HG03280 (cell line): ENCODE measurements around the gene BTBD9.

Experiments used
- ATAC-seq: cut with Tn5 transposase; IDR thresholded peaks from one replicate; pipeline ENCODE4 v1.9.1; 2021; ENCODE audit warnings: mild to moderate bottlenecking, moderate library complexity; ENCODE audit not compliant: unreplicated experiment

The BTBD9 gene

DNA sequence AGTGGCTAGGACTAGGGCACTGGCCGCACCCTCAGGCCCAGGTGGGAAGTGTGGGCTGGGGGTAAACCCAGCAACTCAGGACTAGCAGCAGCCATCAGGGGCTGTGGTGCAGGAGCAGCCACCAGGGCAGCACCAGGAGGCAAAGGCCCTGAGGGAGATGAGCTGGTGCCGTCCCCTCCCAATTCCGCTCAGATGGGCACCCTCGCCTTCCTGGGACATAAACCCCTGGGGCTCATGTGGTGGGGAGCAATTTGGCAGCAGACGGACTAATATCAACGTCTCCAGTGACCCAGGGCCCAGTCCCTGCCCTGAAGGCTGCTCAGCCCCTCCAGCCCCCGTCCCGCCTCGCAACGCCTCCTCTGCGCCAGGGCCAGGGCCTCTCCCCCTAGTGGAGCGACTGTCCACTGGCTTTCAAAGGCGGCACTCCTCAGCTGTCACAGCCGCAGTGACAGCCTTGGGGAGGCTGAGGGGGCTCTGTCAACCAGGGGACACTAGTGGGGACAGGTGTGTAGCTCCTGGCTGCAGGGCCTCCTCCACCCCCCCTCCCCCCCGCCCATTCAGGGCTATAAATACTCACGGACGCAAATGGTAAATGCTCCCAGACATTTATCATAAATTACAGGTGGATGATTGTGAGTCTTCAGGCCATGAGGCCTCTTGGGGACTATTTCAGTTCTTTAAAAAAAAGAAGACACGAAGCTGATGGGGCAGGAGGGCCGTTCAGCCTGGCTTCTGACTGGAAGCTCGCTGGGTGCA, 470.3 kb downstream of the BTBD9 start:
- ATAC-seq = no peak

DNA sequence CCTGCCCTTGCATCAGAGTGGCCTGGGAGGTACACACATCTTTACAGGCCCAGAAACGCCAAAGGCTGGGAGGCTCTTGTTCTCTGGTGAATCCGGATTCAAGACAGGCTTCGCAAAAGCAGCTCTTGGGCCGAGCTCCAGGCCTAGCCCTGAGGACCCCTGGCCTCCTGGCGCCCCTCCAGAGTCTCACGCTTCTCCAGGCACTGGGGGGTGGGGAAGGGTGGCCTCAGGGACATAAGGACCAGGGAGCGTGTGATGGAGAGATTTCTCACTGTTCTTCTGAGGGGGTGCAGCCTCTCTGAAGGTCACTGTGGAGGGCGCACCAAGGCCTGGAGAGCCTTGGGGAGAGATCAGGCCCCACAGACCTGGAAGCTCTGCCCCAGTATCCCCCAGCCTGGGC, 471.0 kb downstream of the BTBD9 start:
- ATAC-seq = no peak

DNA sequence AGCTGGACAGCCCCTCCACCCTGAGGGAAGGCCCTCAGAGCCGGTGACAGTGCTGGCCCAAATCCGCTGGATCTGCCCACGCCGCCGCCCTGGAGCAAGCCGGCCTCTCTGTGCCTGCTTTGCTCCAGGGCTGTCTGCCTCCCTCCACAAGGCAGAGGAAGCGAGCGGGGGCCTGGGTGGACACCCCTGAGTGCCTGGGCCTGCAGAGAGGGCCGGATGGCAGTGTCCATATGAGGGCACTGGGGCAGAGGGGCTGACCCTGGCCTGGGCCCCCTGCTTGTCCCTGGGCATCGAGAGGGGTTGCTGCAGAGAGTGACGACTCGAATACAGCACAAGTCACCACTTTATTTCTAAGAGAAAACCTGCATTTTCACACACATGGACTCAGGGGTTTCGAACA, 471.6 kb downstream of the BTBD9 start:
- no peak for ATAC-seq

GRCh38 chr6:38167598-38167997, 472.1 kb downstream of the BTBD9 start:
- ATAC-seq = no peak

GRCh38 chr6:38166411-38167240, 473.1 kb downstream of the BTBD9 start:
- no peak for ATAC-seq

DNA sequence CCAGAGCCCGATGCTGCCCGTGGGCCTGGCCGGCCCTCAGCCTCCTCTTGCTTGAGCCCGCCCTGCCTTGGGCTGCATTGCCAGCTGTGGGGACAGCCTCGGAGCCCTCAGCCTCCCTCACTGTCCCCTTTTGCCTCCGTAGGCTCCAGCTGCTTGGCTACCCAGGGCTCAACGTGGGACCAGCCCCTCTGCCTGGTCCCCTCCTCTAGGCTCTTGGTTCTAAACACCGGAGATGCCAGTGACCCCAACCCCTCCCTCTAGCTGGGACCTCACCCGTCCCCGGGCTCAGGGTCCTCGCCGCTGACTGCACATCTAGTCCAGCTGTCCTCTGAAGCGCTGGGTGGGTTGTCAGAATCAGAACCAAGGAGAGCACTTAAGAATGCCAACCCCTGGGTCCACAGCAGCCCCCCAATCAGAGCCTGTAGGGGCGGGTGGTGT, 475.0 kb downstream of the BTBD9 start:
- no peak for ATAC-seq

DNA sequence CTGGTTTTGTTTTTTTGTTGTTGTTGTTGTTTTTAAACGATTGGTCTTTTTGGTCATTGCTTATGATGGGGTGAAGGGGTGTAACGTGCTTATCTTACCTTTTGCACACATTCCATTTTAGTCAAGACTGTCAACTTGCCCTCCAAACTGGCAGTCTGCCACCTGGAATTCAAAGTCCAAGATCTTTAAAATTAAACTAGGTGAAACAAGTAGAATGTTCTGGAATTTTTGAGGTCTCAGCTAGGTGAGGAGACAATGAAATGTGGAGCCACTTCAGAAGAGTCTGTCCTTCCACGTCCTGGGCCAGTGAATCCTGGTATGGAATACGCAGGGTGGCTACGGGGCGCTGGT, 475.6 kb downstream of the BTBD9 start:
- ATAC-seq = no peak

- no peak for ATAC-seq
These were observed 476.3 kb downstream of the BTBD9 start for GRCh38 chr6:38163186-38164130.

GRCh38 chr6:38162493-38163185, 477.1 kb downstream of the BTBD9 start:
- ATAC-seq = no peak

GRCh38 chr6:38161754-38162492, 477.8 kb downstream of the BTBD9 start:
- no peak for ATAC-seq

GRCh38 chr6:38161331-38161730, 478.4 kb downstream of the BTBD9 start:
- ATAC-seq = no peak

GRCh38 chr6:38160831-38161230, 478.9 kb downstream of the BTBD9 start:
- no peak for ATAC-seq

- ATAC-seq = no peak
These were observed 480.1 kb downstream of the BTBD9 start for GRCh38 chr6:38159596-38159995.

GRCh38 chr6:38158762-38159350, 480.9 kb downstream of the BTBD9 start:
- no peak for ATAC-seq

DNA sequence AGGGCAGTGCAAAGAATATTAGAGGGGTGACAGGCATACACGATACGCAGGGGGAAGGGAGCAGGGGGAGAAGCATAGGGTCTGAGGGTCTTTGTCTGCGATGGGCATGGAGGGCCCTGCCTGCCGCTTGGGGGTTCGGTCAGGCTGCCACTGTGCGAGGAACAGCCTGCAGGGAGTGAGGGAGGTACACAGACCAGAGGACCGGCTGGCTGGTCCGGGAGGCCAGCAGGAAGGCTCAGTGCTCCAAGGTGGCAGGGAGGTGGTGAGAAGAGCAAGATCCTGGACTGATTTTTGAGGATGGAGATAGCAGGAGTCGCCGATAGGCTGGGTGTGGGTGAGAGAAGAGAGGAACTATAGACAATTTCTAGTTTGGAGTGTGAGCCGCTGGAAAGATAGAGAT, 481.8 kb downstream of the BTBD9 start:
- no peak for ATAC-seq

DNA sequence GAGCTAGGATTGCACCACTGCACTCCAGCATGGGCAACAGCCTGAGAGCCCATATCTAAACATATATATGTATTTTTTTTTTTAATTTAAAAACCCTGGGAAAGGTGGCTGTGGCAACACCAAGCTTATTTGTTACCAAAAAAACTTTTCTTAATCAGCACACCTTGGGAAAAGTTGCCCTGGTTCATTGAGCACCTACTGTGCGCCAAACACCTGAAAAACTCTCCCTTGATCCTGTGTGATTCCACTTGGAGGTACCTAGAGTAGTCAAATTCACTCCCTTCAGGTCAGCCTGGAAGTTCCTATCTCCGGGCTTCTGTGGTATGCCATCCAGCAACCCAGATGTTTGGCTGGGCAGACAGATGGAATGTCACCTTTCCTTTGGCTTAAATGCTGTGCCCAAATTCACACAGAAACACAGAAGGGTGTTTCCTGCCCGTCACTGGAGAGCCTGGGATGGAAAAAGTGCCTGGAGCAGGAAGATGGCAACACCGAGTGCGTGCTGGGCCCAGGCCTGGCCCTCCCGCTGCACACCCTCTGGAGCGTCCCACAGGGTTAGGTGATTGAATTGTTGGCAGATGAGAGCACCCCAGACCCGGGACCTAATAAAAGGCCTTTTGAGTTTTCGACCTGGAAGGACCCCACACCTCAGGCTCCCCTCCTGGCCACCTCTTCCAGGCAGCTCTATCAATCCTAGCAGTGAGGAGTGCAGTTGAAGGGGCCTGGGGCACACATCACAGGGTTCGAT, 482.7 kb downstream of the BTBD9 start:
- no peak for ATAC-seq

GRCh38 chr6:38155621-38156204, 484.0 kb downstream of the BTBD9 start:
- ATAC-seq = no peak

DNA sequence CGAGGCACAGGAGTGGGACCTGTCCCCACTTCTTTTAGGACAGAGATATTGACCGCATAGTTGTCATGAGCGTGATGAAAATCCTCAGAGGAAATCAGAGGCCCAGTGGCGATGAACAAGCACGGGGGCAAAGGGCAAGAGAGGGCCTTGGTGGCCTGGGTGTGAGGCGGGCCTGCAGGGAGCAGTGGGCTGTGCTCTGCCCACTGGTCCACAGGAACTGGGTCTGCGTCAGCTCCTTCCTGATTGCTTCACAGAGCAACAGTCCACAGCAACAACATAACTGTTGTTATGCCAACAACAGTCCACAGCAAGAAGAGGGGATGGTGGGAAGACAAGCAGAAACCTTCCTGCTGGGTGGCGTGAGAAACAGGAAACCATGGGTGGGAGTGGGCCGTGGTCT, 484.6 kb downstream of the BTBD9 start:
- ATAC-seq = no peak
